GM23338 (cell line): ENCODE results near the gene IGSF21. TPM values are rescaled to one million over a fixed set of nuclear protein-coding genes. Genes with fewer than 3 reads are reported as not detected.

Experiments
- ATAC-seq: fragments of 200-7000 bp; cut with Tn5 transposase; 3 replicates; pipeline ENCODE4 v1.9.1; 2020
- DNase-seq: peaks from one replicate; pipeline ENCODE4 v3.0.0-alpha.2; 2015; ENCODE audit warnings: low spot score
- H2AFZ ChIP-seq: fragments of 200-600 bp; sonication (generic); 2 replicates; pipeline ENCODE4 v1.8.0; 2016; ENCODE audit warnings: antibody characterized with exemption, mild to moderate bottlenecking, moderate library complexity
- H3F3A ChIP-seq: fragments of 200-600 bp; sonication (generic); replicated peaks from 2 replicates; pipeline ENCODE4 v1.8.0; 2017; ENCODE audit warnings: antibody characterized with exemption, mixed run types, low read depth
- H3K27ac ChIP-seq: fragments of 200-600 bp; sonication (generic); 2 replicates; pipeline ENCODE4 v1.6.1; 2016; ENCODE audit warnings: low read depth
- H3K27me3 ChIP-seq: fragments of 200-600 bp; sonication (generic); 2 replicates; pipeline ENCODE4 v1.8.0; 2016; ENCODE audit warnings: mild to moderate bottlenecking, mixed run types, moderate library complexity; ENCODE audit not compliant: insufficient read depth
- H3K36me3 ChIP-seq: fragments of 200-600 bp; sonication (generic); 2 replicates; pipeline ENCODE4 v1.8.0; 2016; ENCODE audit warnings: mild to moderate bottlenecking; ENCODE audit not compliant: insufficient read depth
- H3K4me1 ChIP-seq: fragments of 200-600 bp; sonication (generic); 2 replicates; pipeline ENCODE4 v1.8.0; 2016; ENCODE audit warnings: mild to moderate bottlenecking, moderate library complexity; ENCODE audit not compliant: insufficient read depth
- H3K4me2 ChIP-seq: fragments of 200-600 bp; sonication (generic); 2 replicates; pipeline ENCODE4 v1.7.1; 2017; ENCODE audit warnings: mixed run types
- H3K4me3 ChIP-seq: fragments of 200-600 bp; sonication (generic); 2 replicates; pipeline ENCODE4 v1.6.1; 2016; ENCODE audit warnings: mixed run types
- H3K79me2 ChIP-seq: fragments of 200-600 bp; sonication (generic); replicated peaks from 2 replicates; pipeline ENCODE4 v1.8.0; 2017; ENCODE audit warnings: mild to moderate bottlenecking; ENCODE audit not compliant: insufficient read depth
- H3K9me2 ChIP-seq: fragments of 200-600 bp; sonication (generic); 2 replicates; pipeline ENCODE4 v1.8.0; 2017; ENCODE audit not compliant: insufficient read depth
- H4K20me1 ChIP-seq: fragments of 200-600 bp; sonication (generic); replicated peaks from 2 replicates; pipeline ENCODE4 v1.8.0; 2017; ENCODE audit warnings: mild to moderate bottlenecking; ENCODE audit not compliant: insufficient read depth
- H3K27ac Mint-ChIP-seq: 2 replicates; pipeline ENCODE4 v1.8.0; 2020; ENCODE audit warnings: inconsistent platforms, mild to moderate bottlenecking, moderate library complexity, mixed read lengths
- H3K27me3 Mint-ChIP-seq: 3 replicates; pipeline ENCODE4 v1.8.0; 2022; ENCODE audit warnings: low read depth, mild to moderate bottlenecking, moderate library complexity, mixed read lengths, inconsistent platforms; ENCODE audit not compliant: insufficient read depth, poor library complexity
- H3K36me3 Mint-ChIP-seq: 3 replicates; pipeline ENCODE4 v1.8.0; 2021; ENCODE audit warnings: low read depth, mild to moderate bottlenecking, inconsistent platforms, moderate library complexity, mixed read lengths
- H3K4me1 Mint-ChIP-seq: 3 replicates; pipeline ENCODE4 v1.8.0; 2020; ENCODE audit warnings: mild to moderate bottlenecking, inconsistent platforms, mixed read lengths
- H3K4me3 Mint-ChIP-seq: 3 replicates; pipeline ENCODE4 v1.8.0; 2021; ENCODE audit warnings: moderate library complexity, mild to moderate bottlenecking, inconsistent platforms, mixed read lengths
- H3K9me3 Mint-ChIP-seq: 3 replicates; pipeline ENCODE4 v1.8.0; 2020; ENCODE audit warnings: moderate library complexity, mild to moderate bottlenecking, inconsistent platforms, mixed read lengths
- CREB1 ChIP-seq: fragments of 250-450 bp; sonication (Bioruptor Pico); IDR thresholded peaks from 2 replicates; pipeline ENCODE4 v1.5.0; 2020; ENCODE audit warnings: low read depth, mild to moderate bottlenecking, moderate library complexity
- EZH2 ChIP-seq: fragments of 200-600 bp; sonication (generic); IDR thresholded peaks from one replicate; pipeline ENCODE4 v1.8.0; 2017; ENCODE audit warnings: antibody characterized with exemption, mild to moderate bottlenecking, low read depth; ENCODE audit not compliant: unreplicated experiment
- EZH2phosphoT487 ChIP-seq: fragments of 200-600 bp; sonication (generic); IDR thresholded peaks from one replicate; pipeline ENCODE4 v1.8.1; 2018; ENCODE audit warnings: antibody characterized with exemption; ENCODE audit not compliant: unreplicated experiment
- JUNB ChIP-seq: IDR thresholded peaks from one replicate; pipeline ENCODE4 v1.6.1; 2016; ENCODE audit warnings: antibody characterized with exemption; ENCODE audit not compliant: unreplicated experiment
- NANOG ChIP-seq: IDR thresholded peaks from 2 replicates; pipeline ENCODE4 v1.6.1; 2016; ENCODE audit warnings: antibody characterized with exemption, borderline replicate concordance
- POLR2AphosphoS5 ChIP-seq: IDR thresholded peaks from 2 replicates; pipeline ENCODE4 v1.6.1; 2016; ENCODE audit warnings: antibody characterized with exemption, low read depth
- STAT1 ChIP-seq: IDR thresholded peaks from one replicate; pipeline ENCODE4 v1.6.1; 2016; ENCODE audit warnings: antibody characterized with exemption; ENCODE audit not compliant: unreplicated experiment
- ZNF114 ChIP-seq: fragments of 250-450 bp; sonication (Bioruptor Pico); IDR thresholded peaks from 2 replicates; pipeline ENCODE4 v1.5.0; 2020; ENCODE audit warnings: mild to moderate bottlenecking, moderate library complexity
- polyA plus RNA-seq: library from polyadenylated mRNA; unstranded; fragments of >200 nt; fragmentation: Nextera tagmentation; extraction: Ambion mirVana; gene quantifications from 2 replicates; pipeline ENCODE4 v1.2.1, GENCODE V29; 2016
- total RNA-seq: library from RNA; depleted of rRNA; stranded (reverse); fragments of >200 nt; shearing (Covaris generic); gene quantifications from 2 replicates; pipeline ENCODE4 v1.2.3, GENCODE V29; 2014
- TF ChIP-seq, protein P1 (sequence below): fragments of 250-450 bp; sonication (Bioruptor Pico); IDR thresholded peaks from 2 replicates; pipeline ENCODE4 v1.5.0; 2020; ENCODE audit warnings: mild to moderate bottlenecking, moderate library complexity
- TF ChIP-seq, protein P2 (sequence below), 2 experiments: fragments of 200-600 bp in 1 of 2; sonication (generic) in 1 of 2; conservative IDR thresholded peaks; 2 replicates each; pipeline versions ENCODE4 v1.5.1 to v1.6.1; 2016 to 2017; ENCODE audit warnings: antibody characterized with exemption in 2 of 2, low read depth in 2 of 2, mild to moderate bottlenecking in 2 of 2, moderate library complexity in 1 of 2
- TF ChIP-seq, protein P3 (sequence below): IDR thresholded peaks from one replicate; pipeline ENCODE4 v1.6.1; 2018; ENCODE audit warnings: antibody characterized with exemption; ENCODE audit not compliant: unreplicated experiment

IGSF21 gene
- total and polyA plus RNA-seq, 2 experiments from 2014 or later: 15.6 to 15.7 TPM

DNA sequence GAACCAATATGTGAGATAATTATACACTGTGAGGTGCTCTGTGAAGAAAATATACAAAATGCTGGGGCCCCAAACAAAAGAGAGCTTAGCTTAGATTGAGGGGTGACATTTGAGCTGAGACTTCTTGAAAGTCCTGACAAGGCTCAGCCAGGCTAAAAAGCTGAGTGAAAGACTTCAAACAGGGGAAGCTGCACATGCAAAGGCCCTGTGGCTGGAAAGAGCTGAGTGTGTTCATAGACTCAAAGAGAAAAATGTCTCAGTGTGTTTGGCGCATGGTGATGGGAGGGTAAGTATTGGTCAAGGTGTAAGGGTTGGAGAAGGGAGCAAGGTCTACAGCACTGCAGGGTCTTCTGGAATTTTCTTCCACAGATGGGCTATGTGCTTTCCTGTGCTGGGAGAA, 245.9 kb downstream of the IGSF21 start:
- Mint-ChIP-seq H3K9me3 (no peaks in the 10 kb centered on the region), H3K27me3 (peaks cover 13% of the 10 kb centered on the region), H3K36me3 (no peaks in the 10 kb centered on the region), H3K4me1 (peaks cover 42% of the 10 kb centered on the region), H3K4me3 (no peak overlapping the region), H3K27ac (no peak overlapping the region)
- H4K20me1 ChIP-seq: no peaks in the 10 kb centered on the region
- DNase-seq: no peak
- H3K27me3 ChIP-seq: no peaks in the 10 kb centered on the region
- peaks cover 6% of the 10 kb centered on the region for H3F3A ChIP-seq
- no peak overlapping the region for H3K27ac ChIP-seq
- no peaks in the 10 kb centered on the region for H3K36me3 ChIP-seq
- H2AFZ ChIP-seq: no peak overlapping the region
- TF ChIP-seq NANOG (no peak), JUNB (no peak), CREB1 (CRISPR knock-in tag) (no peak), STAT1 (no peak)
- H3K4me3 ChIP-seq: no peak overlapping the region
- no peak overlapping the region for H3K4me2 ChIP-seq
- no peak for ATAC-seq
- no peaks in the 10 kb centered on the region for H3K79me2 ChIP-seq
- peaks cover 33% of the 10 kb centered on the region for H3K4me1 ChIP-seq
- peaks cover 6% of the 10 kb centered on the region; the same call in 1 of the 2 replicates for H3K9me2 ChIP-seq

DNA sequence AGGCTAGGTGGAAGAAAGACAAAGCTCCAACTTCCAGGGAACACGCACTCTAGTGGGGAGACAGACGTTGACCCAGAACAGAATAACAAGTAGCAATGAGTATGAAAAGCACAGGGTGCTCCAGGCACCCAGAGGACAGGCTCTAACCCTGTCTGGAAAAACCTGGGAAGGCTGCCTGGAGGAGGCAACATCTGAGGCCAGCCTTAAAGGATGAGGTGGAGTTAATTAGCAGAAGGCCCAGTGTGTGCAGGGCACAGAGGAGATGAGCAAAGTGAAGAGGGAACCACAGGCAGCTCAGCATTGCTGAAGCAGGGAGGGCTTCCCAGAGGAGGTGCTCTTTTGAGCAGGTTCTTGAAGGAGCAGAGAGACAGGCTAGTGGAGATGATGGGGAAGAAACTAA, 246.4 kb downstream of the IGSF21 start:
- Mint-ChIP-seq H3K36me3 (no peaks in the 10 kb centered on the region), H3K27me3 (peaks cover 13% of the 10 kb centered on the region), H3K4me3 (no peak overlapping the region), H3K4me1 (peaks cover 37% of the 10 kb centered on the region), H3K27ac (no peak overlapping the region), H3K9me3 (no peaks in the 10 kb centered on the region)
- DNase-seq: no peak
- no peak overlapping the region for H3K4me2 ChIP-seq
- H3K79me2 ChIP-seq: no peaks in the 10 kb centered on the region
- H3K4me1 ChIP-seq: peaks cover 29% of the 10 kb centered on the region
- H3K27me3 ChIP-seq: no peaks in the 10 kb centered on the region
- no peak overlapping the region for H2AFZ ChIP-seq
- no peaks in the 10 kb centered on the region for H4K20me1 ChIP-seq
- ATAC-seq: no peak
- no peak overlapping the region for H3K4me3 ChIP-seq
- H3F3A ChIP-seq: peaks cover 6% of the 10 kb centered on the region
- H3K27ac ChIP-seq: no peak overlapping the region
- H3K9me2 ChIP-seq: peaks cover 6% of the 10 kb centered on the region; the same call in 1 of the 2 replicates
- H3K36me3 ChIP-seq: no peaks in the 10 kb centered on the region
- no peak for TF ChIP-seq EZH2phosphoT487
- no peak for TF ChIP-seq EZH2
- TF ChIP-seq STAT1: no peak
- no peak for TF ChIP-seq JUNB
- TF ChIP-seq, protein P1, sequence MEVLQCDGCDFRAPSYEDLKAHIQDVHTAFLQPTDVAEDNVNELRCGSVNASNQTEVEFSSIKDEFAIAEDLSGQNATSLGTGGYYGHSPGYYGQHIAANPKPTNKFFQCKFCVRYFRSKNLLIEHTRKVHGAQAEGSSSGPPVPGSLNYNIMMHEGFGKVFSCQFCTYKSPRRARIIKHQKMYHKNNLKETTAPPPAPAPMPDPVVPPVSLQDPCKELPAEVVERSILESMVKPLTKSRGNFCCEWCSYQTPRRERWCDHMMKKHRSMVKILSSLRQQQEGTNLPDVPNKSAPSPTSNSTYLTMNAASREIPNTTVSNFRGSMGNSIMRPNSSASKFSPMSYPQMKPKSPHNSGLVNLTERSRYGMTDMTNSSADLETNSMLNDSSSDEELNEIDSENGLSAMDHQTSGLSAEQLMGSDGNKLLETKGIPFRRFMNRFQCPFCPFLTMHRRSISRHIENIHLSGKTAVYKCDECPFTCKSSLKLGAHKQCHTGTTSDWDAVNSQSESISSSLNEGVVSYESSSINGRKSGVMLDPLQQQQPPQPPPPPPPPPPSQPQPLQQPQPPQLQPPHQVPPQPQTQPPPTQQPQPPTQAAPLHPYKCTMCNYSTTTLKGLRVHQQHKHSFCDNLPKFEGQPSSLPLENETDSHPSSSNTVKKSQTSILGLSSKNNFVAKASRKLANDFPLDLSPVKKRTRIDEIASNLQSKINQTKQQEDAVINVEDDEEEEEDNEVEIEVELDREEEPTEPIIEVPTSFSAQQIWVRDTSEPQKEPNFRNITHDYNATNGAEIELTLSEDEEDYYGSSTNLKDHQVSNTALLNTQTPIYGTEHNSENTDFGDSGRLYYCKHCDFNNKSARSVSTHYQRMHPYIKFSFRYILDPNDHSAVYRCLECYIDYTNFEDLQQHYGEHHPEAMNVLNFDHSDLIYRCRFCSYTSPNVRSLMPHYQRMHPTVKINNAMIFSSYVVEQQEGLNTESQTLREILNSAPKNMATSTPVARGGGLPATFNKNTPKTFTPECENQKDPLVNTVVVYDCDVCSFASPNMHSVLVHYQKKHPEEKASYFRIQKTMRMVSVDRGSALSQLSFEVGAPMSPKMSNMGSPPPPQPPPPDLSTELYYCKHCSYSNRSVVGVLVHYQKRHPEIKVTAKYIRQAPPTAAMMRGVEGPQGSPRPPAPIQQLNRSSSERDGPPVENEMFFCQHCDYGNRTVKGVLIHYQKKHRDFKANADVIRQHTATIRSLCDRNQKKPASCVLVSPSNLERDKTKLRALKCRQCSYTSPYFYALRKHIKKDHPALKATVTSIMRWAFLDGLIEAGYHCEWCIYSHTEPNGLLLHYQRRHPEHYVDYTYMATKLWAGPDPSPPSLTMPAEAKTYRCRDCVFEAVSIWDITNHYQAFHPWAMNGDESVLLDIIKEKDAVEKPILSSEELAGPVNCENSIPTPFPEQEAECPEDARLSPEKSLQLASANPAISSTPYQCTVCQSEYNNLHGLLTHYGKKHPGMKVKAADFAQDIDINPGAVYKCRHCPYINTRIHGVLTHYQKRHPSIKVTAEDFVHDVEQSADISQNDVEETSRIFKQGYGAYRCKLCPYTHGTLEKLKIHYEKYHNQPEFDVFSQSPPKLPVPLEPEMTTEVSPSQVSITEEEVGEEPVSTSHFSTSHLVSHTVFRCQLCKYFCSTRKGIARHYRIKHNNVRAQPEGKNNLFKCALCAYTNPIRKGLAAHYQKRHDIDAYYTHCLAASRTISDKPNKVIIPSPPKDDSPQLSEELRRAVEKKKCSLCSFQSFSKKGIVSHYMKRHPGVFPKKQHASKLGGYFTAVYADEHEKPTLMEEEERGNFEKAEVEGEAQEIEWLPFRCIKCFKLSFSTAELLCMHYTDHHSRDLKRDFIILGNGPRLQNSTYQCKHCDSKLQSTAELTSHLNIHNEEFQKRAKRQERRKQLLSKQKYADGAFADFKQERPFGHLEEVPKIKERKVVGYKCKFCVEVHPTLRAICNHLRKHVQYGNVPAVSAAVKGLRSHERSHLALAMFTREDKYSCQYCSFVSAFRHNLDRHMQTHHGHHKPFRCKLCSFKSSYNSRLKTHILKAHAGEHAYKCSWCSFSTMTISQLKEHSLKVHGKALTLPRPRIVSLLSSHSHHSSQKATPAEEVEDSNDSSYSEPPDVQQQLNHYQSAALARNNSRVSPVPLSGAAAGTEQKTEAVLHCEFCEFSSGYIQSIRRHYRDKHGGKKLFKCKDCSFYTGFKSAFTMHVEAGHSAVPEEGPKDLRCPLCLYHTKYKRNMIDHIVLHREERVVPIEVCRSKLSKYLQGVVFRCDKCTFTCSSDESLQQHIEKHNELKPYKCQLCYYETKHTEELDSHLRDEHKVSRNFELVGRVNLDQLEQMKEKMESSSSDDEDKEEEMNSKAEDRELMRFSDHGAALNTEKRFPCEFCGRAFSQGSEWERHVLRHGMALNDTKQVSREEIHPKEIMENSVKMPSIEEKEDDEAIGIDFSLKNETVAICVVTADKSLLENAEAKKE (CRISPR knock-in tag): no peak
- TF ChIP-seq CREB1 (CRISPR knock-in tag): no peak
- TF ChIP-seq, protein P2, sequence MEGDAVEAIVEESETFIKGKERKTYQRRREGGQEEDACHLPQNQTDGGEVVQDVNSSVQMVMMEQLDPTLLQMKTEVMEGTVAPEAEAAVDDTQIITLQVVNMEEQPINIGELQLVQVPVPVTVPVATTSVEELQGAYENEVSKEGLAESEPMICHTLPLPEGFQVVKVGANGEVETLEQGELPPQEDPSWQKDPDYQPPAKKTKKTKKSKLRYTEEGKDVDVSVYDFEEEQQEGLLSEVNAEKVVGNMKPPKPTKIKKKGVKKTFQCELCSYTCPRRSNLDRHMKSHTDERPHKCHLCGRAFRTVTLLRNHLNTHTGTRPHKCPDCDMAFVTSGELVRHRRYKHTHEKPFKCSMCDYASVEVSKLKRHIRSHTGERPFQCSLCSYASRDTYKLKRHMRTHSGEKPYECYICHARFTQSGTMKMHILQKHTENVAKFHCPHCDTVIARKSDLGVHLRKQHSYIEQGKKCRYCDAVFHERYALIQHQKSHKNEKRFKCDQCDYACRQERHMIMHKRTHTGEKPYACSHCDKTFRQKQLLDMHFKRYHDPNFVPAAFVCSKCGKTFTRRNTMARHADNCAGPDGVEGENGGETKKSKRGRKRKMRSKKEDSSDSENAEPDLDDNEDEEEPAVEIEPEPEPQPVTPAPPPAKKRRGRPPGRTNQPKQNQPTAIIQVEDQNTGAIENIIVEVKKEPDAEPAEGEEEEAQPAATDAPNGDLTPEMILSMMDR (conservative IDR thresholded peaks at IDR 0.05; ENCODE audit: low read depth in 2 of 2): no peak
- TF ChIP-seq ZNF114 (CRISPR knock-in tag): no peak
- TF ChIP-seq, protein P3, sequence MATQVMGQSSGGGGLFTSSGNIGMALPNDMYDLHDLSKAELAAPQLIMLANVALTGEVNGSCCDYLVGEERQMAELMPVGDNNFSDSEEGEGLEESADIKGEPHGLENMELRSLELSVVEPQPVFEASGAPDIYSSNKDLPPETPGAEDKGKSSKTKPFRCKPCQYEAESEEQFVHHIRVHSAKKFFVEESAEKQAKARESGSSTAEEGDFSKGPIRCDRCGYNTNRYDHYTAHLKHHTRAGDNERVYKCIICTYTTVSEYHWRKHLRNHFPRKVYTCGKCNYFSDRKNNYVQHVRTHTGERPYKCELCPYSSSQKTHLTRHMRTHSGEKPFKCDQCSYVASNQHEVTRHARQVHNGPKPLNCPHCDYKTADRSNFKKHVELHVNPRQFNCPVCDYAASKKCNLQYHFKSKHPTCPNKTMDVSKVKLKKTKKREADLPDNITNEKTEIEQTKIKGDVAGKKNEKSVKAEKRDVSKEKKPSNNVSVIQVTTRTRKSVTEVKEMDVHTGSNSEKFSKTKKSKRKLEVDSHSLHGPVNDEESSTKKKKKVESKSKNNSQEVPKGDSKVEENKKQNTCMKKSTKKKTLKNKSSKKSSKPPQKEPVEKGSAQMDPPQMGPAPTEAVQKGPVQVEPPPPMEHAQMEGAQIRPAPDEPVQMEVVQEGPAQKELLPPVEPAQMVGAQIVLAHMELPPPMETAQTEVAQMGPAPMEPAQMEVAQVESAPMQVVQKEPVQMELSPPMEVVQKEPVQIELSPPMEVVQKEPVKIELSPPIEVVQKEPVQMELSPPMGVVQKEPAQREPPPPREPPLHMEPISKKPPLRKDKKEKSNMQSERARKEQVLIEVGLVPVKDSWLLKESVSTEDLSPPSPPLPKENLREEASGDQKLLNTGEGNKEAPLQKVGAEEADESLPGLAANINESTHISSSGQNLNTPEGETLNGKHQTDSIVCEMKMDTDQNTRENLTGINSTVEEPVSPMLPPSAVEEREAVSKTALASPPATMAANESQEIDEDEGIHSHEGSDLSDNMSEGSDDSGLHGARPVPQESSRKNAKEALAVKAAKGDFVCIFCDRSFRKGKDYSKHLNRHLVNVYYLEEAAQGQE: no peak
- no peak for TF ChIP-seq POLR2AphosphoS5
- no peak for TF ChIP-seq NANOG
